ENCODE data around the gene KAT8. TPM values are rescaled to one million over a fixed set of nuclear protein-coding genes. Genes with fewer than 3 reads are reported as not detected.

Gene KAT8
- total RNA-seq, 6 donors from 2014 or later, result 73.9 to 144 (median 83.6) TPM

- ATAC-seq (ENCODE audit: low FRiP score in 2 of 2) (no peak), DNase-seq (peak in 1 of 2 donors; percentile 79)
- peak overlapping the region; percentile 78 to 93 (median 89) for H3K27ac ChIP-seq
- peaks cover 15 to 45% (median 27%) of the 10 kb centered on the region in 4 donors for H3K4me1 ChIP-seq
- peak overlapping the region; percentile 68 to 97 (median 78) for H3K4me3 ChIP-seq
- 48 to 85% methylated on average over 15 to 54 of the region's 57 CpGs for WGBS, 2 donors
- no peaks in the 10 kb centered on the region for H3K27me3 ChIP-seq
- TF ChIP-seq EP300 (IDR thresholded peaks at IDR 0.05) (no peak), CTCF (IDR thresholded peaks at IDR 0.05) (no peak), POLR2A (IDR thresholded peaks at IDR 0.05) (no peak), POLR2AphosphoS5 (IDR thresholded peaks at IDR 0.05) (no peak)
- peaks cover 11 to 39% (median 30%) of the 10 kb centered on the region in 4 donors for H3K36me3 ChIP-seq
- H3K9me3 ChIP-seq, result no peaks in the 10 kb centered on the region
These were observed 8.5 kb upstream of the KAT8 start for GRCh38 chr16:31108794-31109558.

- no peaks in the 10 kb centered on the region for H3K9me3 ChIP-seq
- 88 to 95% methylated on average over 7 to 12 of the region's 12 CpGs for WGBS, 2 donors
- H3K4me1 ChIP-seq, result peaks cover 15 to 51% (median 28%) of the 10 kb centered on the region in 4 donors
- H3K27ac ChIP-seq, result peak overlapping the region in 2 of 4 donors; percentile 42 to 93
- peaks cover 11 to 39% (median 30%) of the 10 kb centered on the region in 4 donors for H3K36me3 ChIP-seq
- H3K27me3 ChIP-seq, result no peaks in the 10 kb centered on the region
- ATAC-seq (ENCODE audit: low FRiP score in 2 of 2), result no peak
- peak in 1 of 2 donors; percentile 57 for DNase-seq
- TF ChIP-seq CTCF (IDR thresholded peaks at IDR 0.05) (no peak), POLR2A (IDR thresholded peaks at IDR 0.05) (no peak), POLR2AphosphoS5 (IDR thresholded peaks at IDR 0.05) (no peak), EP300 (IDR thresholded peaks at IDR 0.05) (no peak)
- H3K4me3 ChIP-seq, result no peak overlapping the region
These were observed 7.8 kb upstream of the KAT8 start for GRCh38 chr16:31109622-31110021.

- Histone ChIP-seq H3K27ac (no peak overlapping the region), H3K4me1 (peaks cover 15 to 53% (median 28%) of the 10 kb centered on the region in 4 donors), H3K4me3 (no peak overlapping the region), H3K27me3 (no peaks in the 10 kb centered on the region), H3K9me3 (no peaks in the 10 kb centered on the region), H3K36me3 (peaks cover 11 to 39% (median 30%) of the 10 kb centered on the region in 4 donors)
- DNase-seq (no peak), ATAC-seq (ENCODE audit: low FRiP score in 2 of 2) (no peak)
- WGBS, 2 donors, result 87 to 89% methylated on average over 25 to 26 of the region's 26 CpGs
- TF ChIP-seq EP300 (IDR thresholded peaks at IDR 0.05) (no peak), CTCF (IDR thresholded peaks at IDR 0.05) (no peak)
These were observed 7.1 kb upstream of the KAT8 start for GRCh38 chr16:31110106-31111034.

GRCh38 chr16:31111881-31112466 is 5.5 kb upstream of the KAT8 start:
- H3K4me3 ChIP-seq, result no peak overlapping the region
- H3K27me3 ChIP-seq, result no peaks in the 10 kb centered on the region
- DNase-seq, result peak in 1 of 2 donors; percentile 79
- no peaks in the 10 kb centered on the region for H3K9me3 ChIP-seq
- WGBS, 2 donors, result 83 to 96% methylated on average over 12 to 15 of the region's 23 CpGs
- H3K4me1 ChIP-seq, result peaks cover 16 to 54% (median 23%) of the 10 kb centered on the region in 4 donors
- ATAC-seq (ENCODE audit: low FRiP score in 2 of 2), result no peak
- peak overlapping the region in 1 of 4 donors; percentile 64 for H3K27ac ChIP-seq
- TF ChIP-seq EP300 (IDR thresholded peaks at IDR 0.05), result no peak
- no peak for TF ChIP-seq CTCF (IDR thresholded peaks at IDR 0.05)
- no peak for TF ChIP-seq POLR2AphosphoS5 (IDR thresholded peaks at IDR 0.05)
- no peak for TF ChIP-seq POLR2A (IDR thresholded peaks at IDR 0.05)
- peaks cover 11 to 39% (median 30%) of the 10 kb centered on the region in 4 donors for H3K36me3 ChIP-seq

Data from upper lobe of left lung (tissue), 6 donors.